Vagina (tissue), 2 donors: ENCODE data around the gene DTX1. TPM values are rescaled to one million over a fixed set of nuclear protein-coding genes. Genes with fewer than 3 reads are reported as not detected.
A peak's percentile ranks its signal among the peaks of the same experiment; 100 is the strongest.

Experiments
- DNase-seq, 2 donors: peaks; one replicate each; pipeline ENCODE4 v3.0.0-alpha.2; 2017; ENCODE audit errors: extremely low spot score in 2 of 2
- H3K27ac ChIP-seq: fragments of 200-600 bp; sonication (generic); one replicate; pipeline ENCODE4 v1.5.1; 2019
- H3K27me3 ChIP-seq: fragments of 200-600 bp; sonication (generic); one replicate; pipeline ENCODE4 v1.5.1; 2019
- H3K36me3 ChIP-seq, 2 donors: fragments of 200-600 bp; sonication (generic); one replicate each; pipeline ENCODE4 v1.5.1; 2017 to 2019
- H3K4me1 ChIP-seq: fragments of 200-600 bp; sonication (generic); one replicate; pipeline ENCODE4 v1.5.1; 2019
- H3K4me3 ChIP-seq, 2 donors: fragments of 200-600 bp; sonication (generic); 1 replicate in 1 of 2; 2 replicates in 1 of 2; pipeline ENCODE4 v1.5.1; 2016 to 2019
- H3K9me3 ChIP-seq: fragments of 200-600 bp; sonication (generic); one replicate; pipeline ENCODE4 v1.5.1; 2019
- CTCF ChIP-seq, 3 experiments: fragments of 450-650 bp in 2 of 3; fragments of 200-600 bp in 1 of 3; sonication (generic) in 1 of 3; IDR thresholded peaks; one replicate each; pipeline ENCODE4 v1.5.1; 2017 to 2019; ENCODE audit warnings: antibody characterized with exemption in 3 of 3, mild to moderate bottlenecking in 2 of 3, moderate library complexity in 2 of 3
- POLR2A ChIP-seq, 2 donors: fragments of 450-650 bp; IDR thresholded peaks; one replicate each; pipeline ENCODE4 v1.6.1; 2017; ENCODE audit warnings: antibody characterized with exemption in 2 of 2, mild to moderate bottlenecking in 2 of 2, moderate library complexity in 2 of 2
- POLR2AphosphoS5 ChIP-seq, 2 donors: sonication (generic); formaldehyde crosslinking; IDR thresholded peaks; one replicate each; pipeline ENCODE4 v1.9.0; 2017; ENCODE audit warnings: antibody characterized with exemption in 2 of 2, mild to moderate bottlenecking in 2 of 2, low read depth in 1 of 2; ENCODE audit not compliant: insufficient read depth in 1 of 2
- intact Hi-C: fragments of 100-400 bp; cut with DNase I; formaldehyde crosslinking; loops from one replicate; pipeline ENCODE4 v1.15.1; 2023
- total RNA-seq: library from RNA; depleted of rRNA; stranded (reverse); fragments of >200 nt; gene quantifications from one replicate; pipeline ENCODE4 v1.2.3, GENCODE V29; 2016

The DTX1 gene
- total RNA-seq, 1 donor from 2014 or later: 8.3 TPM

GRCh38 chr12:113071135-113072112, 14.9 kb downstream of the DTX1 start:
- TF ChIP-seq POLR2A (IDR thresholded peaks at IDR 0.05): no peak
- no peak for TF ChIP-seq CTCF (IDR thresholded peaks at IDR 0.05)
- no peak for TF ChIP-seq POLR2AphosphoS5 (IDR thresholded peaks at IDR 0.05; ENCODE audit: insufficient read depth in 1 of 2, low read depth in 1 of 2)
- Histone ChIP-seq H3K4me3 (no peak overlapping the region), H3K4me1 (peaks cover 20% of the 10 kb centered on the region), H3K27me3 (no peaks in the 10 kb centered on the region), H3K36me3 (no peaks in the 10 kb centered on the region), H3K9me3 (no peaks in the 10 kb centered on the region), H3K27ac (peak overlapping the region; percentile 38)
- intact Hi-C loops: no loop called here
- no peak for DNase-seq

GRCh38 chr12:113072136-113072535, 15.6 kb downstream of the DTX1 start:
- no peak for TF ChIP-seq POLR2A (IDR thresholded peaks at IDR 0.05)
- no peak for TF ChIP-seq CTCF (IDR thresholded peaks at IDR 0.05)
- no peak for TF ChIP-seq POLR2AphosphoS5 (IDR thresholded peaks at IDR 0.05; ENCODE audit: insufficient read depth in 1 of 2, low read depth in 1 of 2)
- H3K27me3 ChIP-seq: no peaks in the 10 kb centered on the region
- no peak overlapping the region for H3K27ac ChIP-seq
- H3K36me3 ChIP-seq: no peaks in the 10 kb centered on the region
- H3K4me3 ChIP-seq: no peak overlapping the region
- no peak for DNase-seq
- intact Hi-C loops: no loop called here
- H3K4me1 ChIP-seq: peaks cover 20% of the 10 kb centered on the region
- H3K9me3 ChIP-seq: no peaks in the 10 kb centered on the region

- intact Hi-C loops: no loop called here
- no peak for DNase-seq
- no peaks in the 10 kb centered on the region for H3K9me3 ChIP-seq
- no peak overlapping the region for H3K4me3 ChIP-seq
- H3K27me3 ChIP-seq: no peaks in the 10 kb centered on the region
- TF ChIP-seq POLR2AphosphoS5 (IDR thresholded peaks at IDR 0.05; ENCODE audit: insufficient read depth in 1 of 2, low read depth in 1 of 2) (no peak), CTCF (IDR thresholded peaks at IDR 0.05) (no peak), POLR2A (IDR thresholded peaks at IDR 0.05) (no peak)
- no peak overlapping the region for H3K27ac ChIP-seq
- peaks cover 20% of the 10 kb centered on the region for H3K4me1 ChIP-seq
- H3K36me3 ChIP-seq: no peaks in the 10 kb centered on the region
Observed at GRCh38 chr12:113073586-113073985, 17.1 kb downstream of the DTX1 start.

- Histone ChIP-seq H3K36me3 (no peaks in the 10 kb centered on the region), H3K4me3 (no peak overlapping the region), H3K27ac (no peak overlapping the region), H3K9me3 (no peaks in the 10 kb centered on the region), H3K4me1 (peaks cover 15% of the 10 kb centered on the region), H3K27me3 (no peaks in the 10 kb centered on the region)
- intact Hi-C loops: no loop called here
- TF ChIP-seq CTCF (IDR thresholded peaks at IDR 0.05) (no peak), POLR2AphosphoS5 (IDR thresholded peaks at IDR 0.05; ENCODE audit: insufficient read depth in 1 of 2, low read depth in 1 of 2) (no peak), POLR2A (IDR thresholded peaks at IDR 0.05) (no peak)
- DNase-seq: no peak
Observed at GRCh38 chr12:113075137-113075683, 18.7 kb downstream of the DTX1 start.
